HCT116 (cell line): ENCODE data around the gene SMPDL3B. TPM values are rescaled to one million over a fixed set of nuclear protein-coding genes. Genes with fewer than 3 reads are reported as not detected.

Source experiments
- ATAC-seq: fragments of 200-7000 bp; cut with Tn5 transposase; 2 replicates; pipeline ENCODE4 v1.9.1; 2020; ENCODE audit warnings: mild to moderate bottlenecking, moderate library complexity
- BruUV-seq: library from RNA; stranded (reverse); fragments of 400-500 nt; replicated peaks from 2 replicates; lab custom pipeline; 2021; lab: Mats Ljungman, UMichigan
- CTCF ChIA-PET: fragments of 300-600 bp; sonication (Branson Sonifier 250); formaldehyde crosslinking; loops from one replicate; lab custom pipeline; 2021; ENCODE audit warnings: antibody characterized with exemption; lab: Charles Lee
- POLR2A ChIA-PET: fragments of 300-600, 350-600 bp; sonication (Branson Sonifier 250); formaldehyde crosslinking; loops from one replicate; lab custom pipeline; 2021; ENCODE audit warnings: antibody characterized with exemption; lab: Charles Lee
- RAD21 ChIA-PET, 2 experiments: fragments of 300-600 bp; sonication (Branson Sonifier 250); formaldehyde crosslinking; loops; one replicate each; lab custom pipeline; 2023; ENCODE audit warnings: low total read pairs in 2 of 2; ENCODE audit not compliant: uncharacterized antibody in 2 of 2, unreplicated experiment in 2 of 2, low non-redundant PET in 1 of 2; lab: Charles Lee
- DNase-seq: peaks from one replicate; pipeline ENCODE4 v3.0.0-alpha.2; 2010; ENCODE audit warnings: low read depth, low spot score
- H2AFZ ChIP-seq: fragments of 200-600 bp; shearing (Covaris generic), sonication (generic); 2 replicates; pipeline ENCODE4 v1.6.1; 2017; ENCODE audit warnings: low read depth, mixed run types, mixed read lengths, antibody characterized with exemption, low read length; ENCODE audit not compliant: poor library complexity, severe bottlenecking
- H3K27ac ChIP-seq: 2 replicates; pipeline ENCODE4 v1.5.1; 2012; ENCODE audit warnings: low read depth, low read length
- H3K27me3 ChIP-seq: fragments of 200-600 bp; sonication (generic); 2 replicates; pipeline ENCODE4 v1.6.1; 2016; ENCODE audit warnings: mixed run types, low read length, mixed read lengths; ENCODE audit not compliant: insufficient read depth
- H3K36me3 ChIP-seq, 2 experiments: fragments of 200-500 bp in 1 of 2; fragments of 200-600 bp in 1 of 2; sonication (Bioruptor generic) in 1 of 2; sonication (generic) in 1 of 2; 2 replicates each; pipeline versions ENCODE4 v1.5.1 to v1.6.1; 2014 to 2016; ENCODE audit warnings: low read length in 2 of 2, inconsistent platforms in 1 of 2, mixed read lengths in 1 of 2, mixed run types in 1 of 2; ENCODE audit not compliant: insufficient read depth in 2 of 2, control insufficient read depth in 1 of 2
- H3K4me1 ChIP-seq, 2 experiments: fragments of 200-600 bp in 1 of 2; sonication (generic) in 1 of 2; 2 replicates each; pipeline versions ENCODE4 v1.5.1 to v1.6.1; 2012 to 2017; ENCODE audit warnings: low read length in 2 of 2, inconsistent platforms in 1 of 2, mild to moderate bottlenecking in 1 of 2, mixed read lengths in 1 of 2, mixed run types in 1 of 2, moderate library complexity in 1 of 2; ENCODE audit not compliant: insufficient read depth in 2 of 2, control insufficient read depth in 1 of 2
- H3K4me2 ChIP-seq: fragments of 200-600 bp; sonication (generic); 2 replicates; pipeline ENCODE4 v1.6.1; 2017; ENCODE audit warnings: mixed run types, low read length, mixed read lengths
- H3K4me3 ChIP-seq, 2 experiments: fragments of 200-600 bp in 1 of 2; sonication (generic) in 1 of 2; replicated peaks in 1 of 2; 2 replicates each; pipeline ENCODE4 v1.5.1; 2011 to 2016; ENCODE audit warnings: low read length in 2 of 2, control low read depth in 1 of 2, low read depth in 1 of 2, mild to moderate bottlenecking in 1 of 2, mixed read lengths in 1 of 2, mixed run types in 1 of 2
- H3K79me2 ChIP-seq: fragments of 200-600 bp; sonication (generic); 2 replicates; pipeline ENCODE4 v1.6.1; 2017; ENCODE audit warnings: mild to moderate bottlenecking, mixed run types, low read length, moderate library complexity, mixed read lengths; ENCODE audit not compliant: insufficient read depth
- H3K9ac ChIP-seq: fragments of 200-600 bp; sonication (generic); 2 replicates; pipeline ENCODE4 v1.6.1; 2016; ENCODE audit warnings: low read length, mixed read lengths
- H3K9me2 ChIP-seq: fragments of 200-600 bp; sonication (generic), shearing (Covaris generic); 2 replicates; pipeline ENCODE4 v1.6.1; 2017; ENCODE audit warnings: mixed run types, mild to moderate bottlenecking, moderate library complexity; ENCODE audit not compliant: insufficient read depth
- H3K9me3 ChIP-seq, 2 experiments: fragments of 200-500 bp in 1 of 2; fragments of 200-600 bp in 1 of 2; sonication (Bioruptor generic) in 1 of 2; sonication (generic) in 1 of 2; 2 replicates each; pipeline ENCODE4 v1.6.1; 2014 to 2017; ENCODE audit warnings: low read length in 2 of 2, mixed read lengths in 2 of 2, inconsistent platforms in 1 of 2, low read depth in 1 of 2, mild to moderate bottlenecking in 1 of 2, mixed run types in 1 of 2, moderate library complexity in 1 of 2; ENCODE audit not compliant: control insufficient read depth in 1 of 2, insufficient read depth in 1 of 2
- H4K20me1 ChIP-seq: fragments of 200-600 bp; sonication (generic), shearing (Covaris generic); 2 replicates; pipeline ENCODE4 v1.6.1; 2017; ENCODE audit warnings: mixed run types, mild to moderate bottlenecking, moderate library complexity; ENCODE audit not compliant: insufficient read depth
- ATF3 ChIP-seq: IDR thresholded peaks from 2 replicates; pipeline ENCODE4 v1.6.1; 2012
- CEBPB ChIP-seq: IDR thresholded peaks from 2 replicates; pipeline ENCODE4 v1.6.1; 2012; ENCODE audit warnings: low read depth
- EGR1 ChIP-seq: IDR thresholded peaks from 2 replicates; pipeline ENCODE4 v1.6.1; 2012; ENCODE audit warnings: low read depth
- EZH2 ChIP-seq: fragments of 200-600 bp; sonication (generic); IDR thresholded peaks from 2 replicates; pipeline ENCODE4 v1.6.1; 2017; ENCODE audit warnings: antibody characterized with exemption, mixed run types
- EZH2phosphoT487 ChIP-seq: fragments of 200-600 bp; IDR thresholded peaks from 2 replicates; pipeline ENCODE4 v1.6.1; 2018; ENCODE audit warnings: antibody characterized with exemption, borderline replicate concordance
- FOSL1 ChIP-seq: IDR thresholded peaks from 2 replicates; pipeline ENCODE4 v1.6.1; 2012; ENCODE audit warnings: low read depth
- MAX ChIP-seq: IDR thresholded peaks from 2 replicates; pipeline ENCODE4 v1.6.1; 2012
- POLR2A ChIP-seq: IDR thresholded peaks from 2 replicates; pipeline ENCODE4 v1.7.0; 2011; ENCODE audit warnings: borderline replicate concordance; ENCODE audit not compliant: insufficient read depth, insufficient read length; ENCODE audit errors: extremely low read depth
- POLR2AphosphoS5 ChIP-seq: IDR thresholded peaks from 2 replicates; pipeline ENCODE4 v1.6.1; 2011; ENCODE audit warnings: mild to moderate bottlenecking, low read depth, low read length, moderate library complexity
- RAD21 ChIP-seq: IDR thresholded peaks from 2 replicates; pipeline ENCODE4 v1.6.1; 2012; ENCODE audit warnings: low read depth, mild to moderate bottlenecking
- REST ChIP-seq: IDR thresholded peaks from 2 replicates; pipeline ENCODE4 v1.6.1; 2012; ENCODE audit warnings: low read depth
- SIN3A ChIP-seq: IDR thresholded peaks from 2 replicates; pipeline ENCODE4 v1.6.1; 2012; ENCODE audit warnings: low read depth
- SP1 ChIP-seq: IDR thresholded peaks from 2 replicates; pipeline ENCODE4 v1.6.1; 2012; ENCODE audit warnings: low read depth
- SRF ChIP-seq: IDR thresholded peaks from 2 replicates; pipeline ENCODE4 v1.6.1; 2012; ENCODE audit warnings: low read depth
- ZFX ChIP-seq: fragments of 450-650 bp; IDR thresholded peaks from 2 replicates; pipeline ENCODE4 v1.6.1; 2017
- ZNF274 ChIP-seq: fragments of 200-500 bp; sonication (Bioruptor generic); IDR thresholded peaks from 2 replicates; pipeline ENCODE4 v1.6.1; 2014; ENCODE audit warnings: mild to moderate bottlenecking, low read depth, low read length, inconsistent platforms
- intact Hi-C: fragments of 100-400 bp; cut with micrococcal nuclease; formaldehyde crosslinking; loops from 2 replicates; pipeline ENCODE4 v1.10.0; 2022
- total RNA-seq: library from RNA; stranded (reverse); gene quantifications from one replicate; pipeline ENCODE4 v1.2.1, GENCODE V29; 2021; ENCODE audit not compliant: unreplicated experiment

The SMPDL3B gene
- total RNA-seq, 1 experiment from 2014 or later = 16.4 TPM

DNA sequence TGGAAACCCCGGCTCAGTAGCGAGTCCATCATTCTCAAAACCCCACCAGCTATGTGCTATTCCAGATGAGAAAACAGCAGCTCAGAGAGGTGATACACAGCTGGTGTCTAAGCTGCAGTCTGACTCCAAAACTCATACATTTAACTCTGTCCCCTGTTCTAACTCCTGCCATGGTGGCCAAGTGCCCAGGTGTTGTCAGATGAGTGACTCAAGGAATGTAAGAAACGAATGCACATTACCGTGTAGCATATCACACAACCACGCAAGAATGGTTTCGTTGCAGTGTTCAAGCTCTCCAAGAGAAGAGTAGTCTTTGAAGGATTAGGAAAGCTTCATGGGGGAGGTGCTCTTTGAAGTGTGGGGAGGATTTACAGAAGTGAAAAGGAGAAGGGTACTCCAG, 20.3 kb downstream of the SMPDL3B start:
- CTCF ChIA-PET = no interaction called here
- ATAC-seq (no peak), DNase-seq (no peak)
- RAD21 ChIA-PET = no interaction called here
- no peak overlapping the region for H3K9ac ChIP-seq
- no peaks in the 10 kb centered on the region for H3K27me3 ChIP-seq
- no peak overlapping the region for H3K4me2 ChIP-seq
- H2AFZ ChIP-seq = no peak overlapping the region
- H3K36me3 ChIP-seq = no peaks in the 10 kb centered on the region
- BruUV-seq = no TSS peak
- POLR2A ChIA-PET = no interaction called here
- H3K4me1 ChIP-seq = peaks cover 6 to 15% of the 10 kb centered on the region in 2 experiments
- no peaks in the 10 kb centered on the region for H3K9me3 ChIP-seq
- no peak overlapping the region for H3K4me3 ChIP-seq
- no peak overlapping the region for H3K27ac ChIP-seq
- H3K79me2 ChIP-seq = no peaks in the 10 kb centered on the region
- H3K9me2 ChIP-seq = no peaks in the 10 kb centered on the region
- no peaks in the 10 kb centered on the region for H4K20me1 ChIP-seq
- TF ChIP-seq EGR1 = no peak
- no peak for TF ChIP-seq SRF
- TF ChIP-seq EZH2phosphoT487 = no peak
- no peak for TF ChIP-seq ZNF274
- TF ChIP-seq FOSL1 = no peak
- TF ChIP-seq ZFX = no peak
- TF ChIP-seq POLR2AphosphoS5 = no peak
- no peak for TF ChIP-seq SP1
- no peak for TF ChIP-seq EZH2
- no peak for TF ChIP-seq SIN3A
- TF ChIP-seq CEBPB = no peak
- no peak for TF ChIP-seq MAX
- no peak for TF ChIP-seq ATF3
- TF ChIP-seq POLR2A = no peak
- TF ChIP-seq REST = no peak
- no peak for TF ChIP-seq RAD21
- TF ChIP-seq, all 23 proteins: peak for 0
- intact Hi-C loops = no loop called here
